Measurements from ENCODE around the gene ARHGAP24. TPM values are rescaled to one million over a fixed set of nuclear protein-coding genes. Genes with fewer than 3 reads are reported as not detected.

ARHGAP24 gene
- total RNA-seq, 1 donor from 2014 or later: 10.9 TPM

- no peak overlapping the region for H3K4me3 Mint-ChIP-seq
- no peaks in the 10 kb centered on the region for H3K36me3 Mint-ChIP-seq
- H3K27me3 Mint-ChIP-seq: no peaks in the 10 kb centered on the region
- peaks cover 15% of the 10 kb centered on the region for H3K4me1 Mint-ChIP-seq (ENCODE audit: unreplicated experiment)
- DNase-seq (ENCODE audit: extremely low spot score, unreplicated experiment): no peak
- TF ChIP-seq CTCF (conservative IDR thresholded peaks at IDR 0.05): no peak
- H3K9me3 Mint-ChIP-seq: no peaks in the 10 kb centered on the region
- H3K27ac Mint-ChIP-seq: no peak overlapping the region
Measured at GRCh38 chr4:85717351-85717750, 242.4 kb downstream of the ARHGAP24 start.

- Mint-ChIP-seq H3K4me3 (no peak overlapping the region), H3K9me3 (no peaks in the 10 kb centered on the region), H3K27ac (no peak overlapping the region), H3K27me3 (no peaks in the 10 kb centered on the region), H3K4me1 (ENCODE audit: unreplicated experiment) (peaks cover 15% of the 10 kb centered on the region), H3K36me3 (no peaks in the 10 kb centered on the region)
- no peak for TF ChIP-seq CTCF (conservative IDR thresholded peaks at IDR 0.05)
- DNase-seq (ENCODE audit: extremely low spot score, unreplicated experiment): no peak
Measured at GRCh38 chr4:85717847-85718246, 242.9 kb downstream of the ARHGAP24 start.

GRCh38 chr4:85720735-85721134 is 245.8 kb downstream of the ARHGAP24 start:
- no peak for TF ChIP-seq CTCF (conservative IDR thresholded peaks at IDR 0.05)
- Mint-ChIP-seq H3K36me3 (no peaks in the 10 kb centered on the region), H3K4me1 (ENCODE audit: unreplicated experiment) (peaks cover 19% of the 10 kb centered on the region), H3K4me3 (no peak overlapping the region), H3K9me3 (no peaks in the 10 kb centered on the region), H3K27ac (no peak overlapping the region), H3K27me3 (no peaks in the 10 kb centered on the region)
- DNase-seq (ENCODE audit: extremely low spot score, unreplicated experiment): no peak

- Mint-ChIP-seq H3K9me3 (no peaks in the 10 kb centered on the region), H3K4me1 (ENCODE audit: unreplicated experiment) (peaks cover 10% of the 10 kb centered on the region), H3K27me3 (no peaks in the 10 kb centered on the region), H3K36me3 (no peaks in the 10 kb centered on the region), H3K27ac (no peak overlapping the region), H3K4me3 (no peak overlapping the region)
- no peak for DNase-seq (ENCODE audit: extremely low spot score, unreplicated experiment)
- TF ChIP-seq CTCF (conservative IDR thresholded peaks at IDR 0.05): no peak
Measured at GRCh38 chr4:85722401-85722800, 247.5 kb downstream of the ARHGAP24 start.

- H3K9me3 Mint-ChIP-seq: no peaks in the 10 kb centered on the region
- peaks cover 6% of the 10 kb centered on the region for H3K4me1 Mint-ChIP-seq (ENCODE audit: unreplicated experiment)
- no peak overlapping the region for H3K4me3 Mint-ChIP-seq
- H3K27me3 Mint-ChIP-seq: no peaks in the 10 kb centered on the region
- no peak for DNase-seq (ENCODE audit: extremely low spot score, unreplicated experiment)
- H3K27ac Mint-ChIP-seq: no peak overlapping the region
- H3K36me3 Mint-ChIP-seq: no peaks in the 10 kb centered on the region
- no peak for TF ChIP-seq CTCF (conservative IDR thresholded peaks at IDR 0.05)
Measured at GRCh38 chr4:85722807-85723206, 247.9 kb downstream of the ARHGAP24 start.

Data from type B pancreatic cell (in vitro differentiated cells).